Islet of Langerhans (tissue), 1 donor: ENCODE data around the gene EFCC1.
"Not testable (repeated sequence)": the region's sequence is repeated elsewhere in the genome, so short reads cannot be mapped to it uniquely, and the experiment has no call there.

Source experiments
- FAIRE-seq: peaks from one replicate; lab custom pipeline; 2011; peaks lifted over from hg19 to GRCh38; lab: Jason Lieb, UNC

The EFCC1 gene

GRCh38 chr3:129081503-129081902 is 80.4 kb downstream of the EFCC1 start:
- no peak for FAIRE-seq

GRCh38 chr3:129082026-129082425 is 80.9 kb downstream of the EFCC1 start:
- FAIRE-seq: no peak

- no peak for FAIRE-seq
These were observed 83.4 kb downstream of the EFCC1 start for GRCh38 chr3:129084501-129084900.

- FAIRE-seq: no peak
These were observed 84.1 kb downstream of the EFCC1 start for GRCh38 chr3:129085165-129085715.

- no peak for FAIRE-seq
These were observed 84.7 kb downstream of the EFCC1 start for GRCh38 chr3:129085818-129086217.

GRCh38 chr3:129087138-129087702 is 86.1 kb downstream of the EFCC1 start:
- FAIRE-seq: no peak

GRCh38 chr3:129087904-129088303 is 86.8 kb downstream of the EFCC1 start:
- FAIRE-seq: not testable (repeated sequence)

- not testable (repeated sequence) for FAIRE-seq
These were observed 87.2 kb downstream of the EFCC1 start for GRCh38 chr3:129088312-129088711.
